Glomerular endothelial cell (primary cell): ENCODE data around the gene CTSV. TPM values are rescaled to one million over a fixed set of nuclear protein-coding genes. Genes with fewer than 3 reads are reported as not detected.
"Not testable (repeated sequence)": the region's sequence is repeated elsewhere in the genome, so short reads cannot be mapped to it uniquely, and the experiment has no call there.

Experiments
- DNase-seq: peaks from one replicate; pipeline ENCODE4 v3.0.0-alpha.2; 2011; ENCODE audit warnings: low read depth, low spot score; ENCODE audit errors: extremely low read depth
- total RNA-seq: library from RNA; depleted of rRNA; stranded (reverse); fragments of >200 nt; gene quantifications from 2 replicates; pipeline ENCODE4 v1.2.3, GENCODE V29; 2015

The CTSV gene
- total RNA-seq, 1 donor from 2014 or later, result 1.6 TPM

DNA sequence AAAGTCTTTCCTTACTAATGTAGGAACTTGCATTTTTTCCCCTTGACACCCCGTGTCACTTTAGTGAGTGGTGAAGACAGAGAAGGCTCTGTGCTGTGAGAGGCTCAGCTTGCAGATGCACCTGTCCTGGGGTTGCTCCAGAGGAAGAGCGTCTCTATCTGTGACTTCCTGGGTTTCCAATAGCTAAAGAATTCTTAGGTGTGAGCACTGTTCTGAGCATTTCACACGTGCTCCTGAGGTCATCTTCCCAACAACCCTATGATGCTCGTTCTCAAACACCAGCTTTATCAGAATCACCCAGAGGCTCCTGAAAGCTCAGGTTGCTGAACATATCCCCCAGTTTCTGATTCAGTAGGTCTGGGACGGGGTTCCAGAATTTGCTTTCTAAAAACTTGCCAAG is 6.4 kb upstream of the CTSV start:
- no peak for DNase-seq

DNA sequence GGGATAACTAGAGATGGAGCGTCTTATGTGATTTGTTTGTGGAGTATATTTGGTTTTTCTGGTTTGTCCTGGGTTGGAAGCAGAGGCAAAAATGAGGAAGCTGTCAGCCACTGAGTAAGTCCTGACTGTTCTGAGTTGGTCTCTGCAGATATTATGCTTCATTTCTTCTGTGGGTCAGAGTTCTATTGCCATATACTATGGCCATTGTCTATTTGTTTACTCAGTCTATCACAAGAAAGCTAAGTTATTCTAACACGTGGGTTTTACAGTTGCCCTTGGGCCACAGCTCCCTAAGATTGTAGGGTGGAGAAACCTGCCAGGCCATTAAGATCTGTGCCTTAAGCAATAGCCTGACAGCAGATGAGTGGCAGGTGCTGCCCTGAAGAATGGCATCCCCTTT is 3.0 kb upstream of the CTSV start:
- DNase-seq, result no peak

DNA sequence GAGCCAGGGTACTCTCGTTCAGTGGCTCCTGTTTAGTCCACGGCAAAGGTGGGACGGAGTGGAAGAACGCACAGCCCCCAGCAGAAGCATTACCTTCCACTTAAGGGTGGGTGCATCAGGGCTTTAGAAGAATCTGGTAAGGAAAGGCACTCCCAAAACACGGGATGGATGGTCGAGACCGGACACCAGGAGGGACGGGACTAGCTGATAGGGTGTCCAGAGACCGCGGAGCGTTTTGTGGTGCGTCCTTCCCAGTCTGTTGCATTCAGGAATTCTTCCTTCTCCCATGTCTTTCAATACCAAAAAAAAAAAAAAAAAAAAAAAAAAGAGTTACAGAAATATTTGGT is 545 bp upstream of the CTSV start:
- DNase-seq, result no peak

DNA sequence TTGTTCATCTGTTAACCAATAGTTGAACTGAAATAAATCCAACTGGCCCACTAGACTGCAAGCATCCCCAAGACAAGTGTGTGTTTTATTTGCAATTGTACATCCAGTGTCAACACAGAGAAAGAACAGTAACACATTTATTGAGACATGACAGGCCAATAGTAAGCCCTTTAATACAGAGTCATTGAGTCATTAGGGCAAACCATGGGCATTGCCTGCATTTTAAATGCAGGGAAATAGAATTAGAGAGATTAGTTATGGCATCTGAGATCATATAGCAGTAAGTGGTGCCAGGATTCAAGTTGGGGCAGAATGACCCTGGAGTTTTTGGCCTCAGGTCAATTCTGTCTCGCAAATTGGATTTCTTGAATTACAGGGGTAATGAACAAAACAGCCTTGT is 15.4 kb downstream of the CTSV start:
- DNase-seq, result not testable (repeated sequence)

DNA sequence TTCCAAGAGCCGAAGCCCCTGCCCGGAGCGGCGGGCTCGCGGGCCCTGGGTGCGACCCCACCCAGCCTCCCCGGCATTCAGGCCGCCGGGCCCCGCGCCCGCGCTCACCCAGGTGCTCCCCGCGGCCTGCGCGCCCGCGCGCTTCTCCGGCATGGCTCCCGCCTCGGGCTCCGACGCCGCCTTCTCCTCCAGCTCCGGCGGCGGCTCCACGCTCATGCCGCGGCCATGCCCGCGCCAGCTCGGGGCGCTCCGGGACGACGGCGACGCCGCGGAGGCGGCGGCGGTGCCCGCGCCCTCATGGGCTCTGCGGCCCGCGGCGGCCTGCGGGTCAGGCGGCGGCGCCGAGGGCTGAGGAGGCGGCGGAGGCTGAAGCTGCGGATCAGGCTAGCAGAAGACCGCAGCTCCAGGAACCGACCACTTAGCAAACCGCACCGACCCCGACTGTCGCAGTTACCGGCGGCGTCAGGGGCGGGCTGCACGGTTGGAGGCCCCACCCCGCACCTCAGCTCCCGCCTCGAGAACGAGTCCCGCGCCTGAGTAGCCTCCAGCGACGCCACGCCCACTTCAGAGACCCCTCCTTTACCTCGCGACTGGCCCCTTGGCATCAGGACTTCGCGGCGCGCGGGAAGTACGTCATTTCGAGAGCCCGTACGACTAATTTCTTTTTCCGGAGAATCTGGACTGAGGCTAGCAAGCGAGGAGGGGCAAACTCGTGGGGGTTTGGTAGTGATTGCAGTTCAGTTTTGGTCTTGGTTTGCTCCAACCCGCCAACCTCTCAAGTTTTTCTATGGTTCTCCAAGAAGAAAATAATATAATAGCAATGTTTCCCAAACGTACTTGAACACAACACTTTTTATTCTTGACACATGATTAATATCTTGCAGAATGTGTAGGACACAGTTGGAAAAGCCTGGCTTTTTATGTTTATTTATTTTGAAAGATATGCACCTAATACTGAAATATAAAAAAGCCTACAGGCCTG is 25.5 kb downstream of the CTSV start:
- peak; percentile 22 for DNase-seq

DNA sequence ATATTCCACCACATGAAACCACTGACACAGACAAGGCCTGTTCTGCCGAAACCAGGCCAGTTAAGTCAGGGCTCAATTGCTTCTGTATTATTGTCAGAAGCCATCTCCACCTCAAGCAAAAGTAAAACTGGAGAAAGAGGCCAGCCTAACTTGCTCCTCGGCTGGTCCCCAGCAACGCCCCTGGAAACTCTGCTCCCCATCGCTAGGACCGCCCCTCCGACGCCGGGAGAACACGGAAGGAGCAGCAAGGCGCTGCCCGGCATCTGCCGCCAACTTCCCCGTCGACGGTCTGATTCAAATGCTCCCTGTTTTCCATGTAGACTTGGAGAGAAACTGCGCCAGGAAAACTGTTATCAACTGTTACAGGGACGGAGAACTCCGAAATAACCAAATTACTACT is 26.3 kb downstream of the CTSV start:
- not testable (repeated sequence) for DNase-seq

DNA sequence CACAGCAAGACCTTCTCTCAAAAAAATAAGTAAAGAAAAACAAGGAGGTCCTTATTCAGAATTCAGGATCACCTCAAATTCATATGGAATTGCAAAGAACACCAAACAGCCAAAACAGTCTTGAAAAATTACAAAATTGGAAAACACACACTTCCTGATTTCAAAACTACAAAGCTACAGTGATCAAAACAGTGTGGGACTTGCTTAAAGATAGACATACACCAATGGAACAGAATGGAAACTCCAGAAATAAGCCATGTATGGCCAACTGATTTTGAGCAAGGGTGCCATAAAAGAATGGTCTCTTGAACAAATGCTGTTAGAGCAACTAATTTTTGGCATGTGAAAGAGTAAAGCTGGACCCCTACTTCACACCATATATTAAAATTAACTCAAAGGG is 36.7 kb downstream of the CTSV start:
- DNase-seq, result not testable (repeated sequence)

DNA sequence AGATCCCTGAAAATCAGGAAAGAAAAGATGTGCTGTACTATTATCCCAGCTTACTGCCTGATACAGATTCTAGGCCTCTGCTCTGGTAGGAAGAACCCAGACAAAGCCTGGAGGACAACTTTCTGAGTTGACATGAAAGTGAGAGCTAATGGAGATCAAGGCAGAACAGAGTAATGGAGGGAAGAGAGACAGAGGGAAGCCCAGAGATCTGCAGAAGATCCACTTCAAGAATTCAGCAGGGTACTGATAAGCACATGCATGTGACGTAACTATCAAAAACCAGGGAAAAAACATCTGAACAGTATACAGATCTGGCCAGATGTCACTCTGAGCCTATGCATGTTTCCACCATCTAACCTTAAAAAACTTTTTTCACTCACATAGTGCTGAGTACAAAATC is 37.6 kb downstream of the CTSV start:
- DNase-seq, result not testable (repeated sequence)

DNA sequence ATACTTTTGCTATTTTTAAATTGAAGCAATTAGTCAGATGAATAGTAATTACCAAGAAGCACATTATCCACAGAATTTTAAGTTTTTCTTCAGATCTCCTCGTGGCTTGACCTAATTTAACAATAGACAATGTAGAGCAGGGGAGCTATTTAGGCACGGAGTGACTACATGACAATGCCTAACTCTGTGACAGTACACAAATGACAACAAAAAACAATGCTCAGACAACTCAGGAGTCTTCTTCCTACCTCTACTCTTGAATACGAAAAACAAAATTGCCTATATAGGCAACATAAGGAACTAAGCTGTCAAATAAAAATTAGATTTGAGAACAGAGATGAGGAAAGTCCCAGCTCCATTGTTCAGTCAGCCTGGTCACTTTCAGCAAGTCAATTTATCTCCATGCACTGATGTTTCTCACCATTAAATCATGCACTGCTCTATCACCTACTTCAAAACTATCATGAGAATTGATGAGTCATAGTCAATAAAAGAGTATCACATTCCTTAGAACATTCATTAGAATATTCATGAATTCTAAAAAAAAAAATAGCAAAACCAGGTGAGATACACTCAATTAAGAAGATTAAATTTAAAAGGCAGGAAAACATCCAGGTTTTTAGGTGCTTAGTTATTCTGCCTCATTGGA is 38.7 kb downstream of the CTSV start:
- not testable (repeated sequence) for DNase-seq

DNA sequence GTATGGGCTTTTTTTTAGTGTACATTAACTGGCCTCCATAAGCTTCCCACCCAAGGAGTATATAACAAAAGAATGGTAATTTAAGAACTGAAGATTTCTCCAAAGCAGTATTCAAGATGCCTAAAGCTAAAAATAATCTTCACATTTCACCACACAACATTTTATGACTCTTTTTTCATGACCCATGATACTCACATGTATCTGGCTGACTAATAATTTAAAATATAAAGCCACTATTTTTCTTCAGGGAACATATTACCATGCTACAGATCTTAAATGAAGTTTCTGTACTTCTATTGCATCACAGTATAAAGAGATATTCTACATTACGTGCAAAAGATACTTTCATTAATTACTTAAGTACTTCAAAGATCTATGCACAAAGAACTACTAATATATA is 39.2 kb downstream of the CTSV start:
- DNase-seq, result not testable (repeated sequence)

DNA sequence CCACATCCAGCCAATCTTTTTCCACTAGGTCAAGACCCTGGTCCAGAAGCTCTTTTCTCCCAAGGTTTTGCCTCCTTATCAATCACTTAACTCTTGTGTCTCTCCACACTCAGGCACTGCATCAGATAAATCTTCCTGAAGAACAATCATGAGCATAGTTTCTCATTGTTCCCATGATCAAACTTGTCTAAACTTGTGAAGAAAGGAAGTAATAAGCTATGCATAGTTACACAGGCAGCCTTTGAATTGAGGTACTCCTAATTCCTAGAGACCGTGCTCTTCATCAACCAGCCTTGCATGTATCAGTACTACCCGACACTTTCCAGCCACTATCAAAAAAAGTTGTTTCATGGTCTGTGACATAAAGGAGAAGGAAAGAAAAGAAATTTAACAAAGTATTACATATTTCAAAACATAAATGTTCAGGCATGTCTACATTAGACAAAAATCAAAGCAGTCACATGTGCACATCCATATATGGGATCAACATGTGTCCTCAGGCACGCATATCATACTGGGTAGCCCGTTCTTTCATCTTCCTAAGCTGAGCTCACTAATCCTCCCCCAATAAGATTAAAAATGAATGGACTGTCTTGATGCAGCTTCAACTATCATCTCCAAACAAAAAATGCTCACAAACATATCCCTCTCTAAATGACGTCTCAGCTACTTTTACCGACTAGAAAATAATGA is 41.8 kb downstream of the CTSV start:
- not testable (repeated sequence) for DNase-seq

DNA sequence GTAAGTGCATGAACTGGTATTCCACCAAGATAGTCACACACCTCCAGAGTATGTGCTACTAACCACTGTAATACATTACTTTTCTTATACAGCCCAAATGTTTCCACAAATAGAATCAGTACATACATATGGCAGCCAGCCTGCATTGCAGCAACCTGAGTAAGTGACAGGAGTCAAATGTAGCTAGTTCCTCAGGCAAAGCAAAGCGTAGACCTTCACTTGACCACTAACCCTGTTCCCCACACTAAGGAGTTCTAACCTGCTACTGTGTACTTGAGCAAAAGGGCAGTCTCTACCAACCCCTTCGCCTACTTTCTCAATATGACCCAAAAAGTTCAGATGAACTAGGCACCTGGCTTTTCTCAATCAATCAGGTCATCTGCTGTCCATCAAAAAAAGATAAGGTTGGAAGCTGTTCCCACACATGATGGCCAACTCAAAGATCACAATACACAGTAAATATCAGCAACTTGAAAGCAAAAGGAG is 44.4 kb downstream of the CTSV start:
- not testable (repeated sequence) for DNase-seq

DNA sequence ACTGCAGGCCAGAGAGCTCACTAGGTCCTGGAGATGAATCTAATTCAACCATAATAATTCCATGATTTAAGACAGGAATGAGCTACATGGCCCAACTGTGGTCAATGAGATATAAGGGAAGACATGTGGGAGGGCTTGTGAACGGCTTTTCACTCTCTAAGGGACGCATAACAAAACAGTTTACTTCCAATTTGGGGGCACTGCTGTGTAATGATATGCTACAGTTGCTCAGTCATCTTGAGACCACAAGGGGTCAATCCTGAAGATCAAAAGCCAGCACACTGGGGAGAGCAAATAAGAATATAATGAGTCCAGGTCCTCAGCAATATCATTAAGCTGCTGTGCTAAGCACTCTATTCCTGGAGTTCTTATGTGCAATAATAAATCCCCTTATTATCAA is 46.6 kb downstream of the CTSV start:
- not testable (repeated sequence) for DNase-seq

DNA sequence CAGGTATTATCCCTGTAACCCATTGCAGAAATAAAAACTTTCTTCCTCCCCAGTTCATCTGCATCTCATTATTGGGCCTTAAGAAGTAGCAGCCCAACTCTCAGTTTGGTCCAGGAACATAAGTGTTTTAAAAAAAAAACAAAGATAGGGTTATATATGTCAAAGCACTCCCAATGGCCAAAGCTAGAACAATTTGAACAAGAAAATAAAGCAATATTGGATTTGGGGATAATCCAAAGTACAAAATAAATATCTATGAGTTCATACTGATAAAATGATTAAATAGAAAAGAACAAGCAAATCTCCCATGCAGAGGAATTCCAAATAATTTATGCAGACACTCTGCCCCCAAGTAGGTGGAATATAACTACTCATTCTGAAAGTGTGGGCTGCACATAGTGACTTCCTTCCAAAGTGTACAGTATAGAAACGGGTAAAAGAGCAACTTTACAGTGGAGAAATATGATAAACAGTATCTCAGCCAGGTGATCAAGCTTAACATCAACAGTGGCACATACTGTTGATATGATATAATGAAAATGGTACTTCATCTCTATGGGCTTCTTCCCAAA is 49.1 kb downstream of the CTSV start:
- DNase-seq, result not testable (repeated sequence)

DNA sequence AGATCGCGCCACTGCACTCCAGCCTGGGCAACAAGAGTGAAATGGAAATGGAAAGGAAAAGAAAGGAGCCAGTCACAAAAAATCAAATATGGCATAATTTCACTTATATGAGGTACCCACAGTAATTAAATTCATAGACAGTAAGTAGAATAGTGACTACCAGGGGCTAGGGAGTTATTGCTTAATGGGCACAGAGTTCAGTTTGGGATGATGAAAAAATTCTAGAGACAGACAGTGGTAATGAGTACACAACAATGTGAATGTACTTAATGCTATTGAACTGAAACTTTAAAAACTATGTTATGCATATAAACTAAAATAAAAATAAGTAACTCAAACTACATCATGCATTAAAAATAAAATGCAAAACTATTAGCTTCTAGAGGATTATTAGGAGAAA is 54.1 kb downstream of the CTSV start:
- DNase-seq, result not testable (repeated sequence)

DNA sequence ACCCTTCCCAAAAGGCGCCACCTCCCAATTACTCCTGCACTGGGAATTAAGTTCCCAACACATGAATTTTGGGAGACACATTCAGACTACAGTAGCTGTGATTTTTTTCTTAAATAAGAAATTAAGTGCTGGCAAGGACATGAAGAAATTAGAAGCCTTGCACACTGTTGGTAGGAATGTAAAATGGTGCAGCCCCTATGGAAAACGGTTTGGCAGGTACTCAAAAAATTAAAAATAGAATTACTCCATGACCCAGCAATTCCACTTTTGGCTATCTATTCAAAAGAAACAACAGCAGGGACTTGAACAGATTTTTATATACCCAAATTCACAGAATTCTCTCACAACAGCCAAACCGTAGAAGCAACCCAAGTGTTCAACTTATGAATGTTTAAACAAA is 54.8 kb downstream of the CTSV start:
- DNase-seq, result not testable (repeated sequence)

DNA sequence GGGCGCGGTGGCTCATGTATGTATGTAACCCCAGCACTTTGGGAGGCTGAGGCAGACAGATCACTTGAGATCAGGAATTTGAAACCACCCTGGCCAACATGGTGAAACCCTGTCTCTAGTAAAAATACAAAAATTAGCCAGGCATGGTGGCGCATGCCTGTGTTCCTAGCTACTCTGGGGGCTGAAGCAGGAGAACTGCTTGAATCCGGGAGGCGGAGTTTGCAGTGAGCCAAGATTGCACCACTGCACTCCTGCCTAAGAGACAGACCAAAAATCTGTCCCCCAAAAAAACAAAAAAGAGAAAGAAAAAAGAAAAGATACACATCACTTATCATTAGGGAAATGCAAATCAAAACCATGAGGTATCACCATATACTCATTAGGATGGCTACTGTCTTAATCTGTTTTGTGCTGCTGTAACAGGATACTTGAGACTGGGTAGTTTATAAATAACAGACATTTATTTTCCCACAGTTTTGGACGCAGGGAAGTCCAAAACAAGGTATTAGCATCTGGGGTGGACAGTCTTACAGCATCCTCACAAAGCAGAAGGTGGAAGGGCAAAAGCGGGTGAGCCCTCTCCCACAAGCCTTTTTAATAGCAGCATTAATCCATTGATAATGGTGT is 55.3 kb downstream of the CTSV start:
- DNase-seq, result not testable (repeated sequence)
